Retinal pigment epithelial cell (primary cell): ENCODE data around the gene SEPHS1.

Source experiments
- DNase-seq: peaks from one replicate; pipeline ENCODE4 v3.0.0-alpha.2; 2010; ENCODE audit warnings: low read depth
- H3K4me3 ChIP-seq: 2 replicates; pipeline ENCODE4 v1.5.1; 2011; ENCODE audit warnings: mild to moderate bottlenecking, low read length, control low read depth, moderate library complexity
- TF ChIP-seq, protein P1 (sequence below): conservative IDR thresholded peaks from 2 replicates; pipeline ENCODE4 v1.5.1; 2011; ENCODE audit warnings: low read depth, low read length, control low read depth, inconsistent platforms

SEPHS1 gene

DNA sequence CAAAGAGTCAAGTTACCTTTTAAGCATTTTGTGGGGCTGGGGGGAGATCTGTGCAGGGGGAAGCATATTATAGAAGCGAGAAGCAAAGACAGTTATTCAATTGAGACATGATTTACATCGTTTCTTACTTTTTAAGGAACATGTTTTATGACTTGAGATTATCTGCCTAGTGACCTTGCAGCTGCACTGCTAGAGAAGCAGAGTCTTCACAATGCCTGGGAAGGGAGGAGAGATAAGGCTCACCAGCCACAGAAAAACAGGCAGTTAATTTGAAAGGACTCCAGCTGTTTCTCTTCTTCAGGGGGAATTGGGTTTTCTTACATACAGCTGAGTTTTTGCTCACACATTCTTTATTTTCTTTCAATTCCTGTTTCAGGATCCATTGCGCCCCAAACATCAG, 79.3 kb downstream of the SEPHS1 start:
- no peak for DNase-seq
- TF ChIP-seq, protein P1, sequence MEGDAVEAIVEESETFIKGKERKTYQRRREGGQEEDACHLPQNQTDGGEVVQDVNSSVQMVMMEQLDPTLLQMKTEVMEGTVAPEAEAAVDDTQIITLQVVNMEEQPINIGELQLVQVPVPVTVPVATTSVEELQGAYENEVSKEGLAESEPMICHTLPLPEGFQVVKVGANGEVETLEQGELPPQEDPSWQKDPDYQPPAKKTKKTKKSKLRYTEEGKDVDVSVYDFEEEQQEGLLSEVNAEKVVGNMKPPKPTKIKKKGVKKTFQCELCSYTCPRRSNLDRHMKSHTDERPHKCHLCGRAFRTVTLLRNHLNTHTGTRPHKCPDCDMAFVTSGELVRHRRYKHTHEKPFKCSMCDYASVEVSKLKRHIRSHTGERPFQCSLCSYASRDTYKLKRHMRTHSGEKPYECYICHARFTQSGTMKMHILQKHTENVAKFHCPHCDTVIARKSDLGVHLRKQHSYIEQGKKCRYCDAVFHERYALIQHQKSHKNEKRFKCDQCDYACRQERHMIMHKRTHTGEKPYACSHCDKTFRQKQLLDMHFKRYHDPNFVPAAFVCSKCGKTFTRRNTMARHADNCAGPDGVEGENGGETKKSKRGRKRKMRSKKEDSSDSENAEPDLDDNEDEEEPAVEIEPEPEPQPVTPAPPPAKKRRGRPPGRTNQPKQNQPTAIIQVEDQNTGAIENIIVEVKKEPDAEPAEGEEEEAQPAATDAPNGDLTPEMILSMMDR = no peak
- no peak overlapping the region for H3K4me3 ChIP-seq

DNA sequence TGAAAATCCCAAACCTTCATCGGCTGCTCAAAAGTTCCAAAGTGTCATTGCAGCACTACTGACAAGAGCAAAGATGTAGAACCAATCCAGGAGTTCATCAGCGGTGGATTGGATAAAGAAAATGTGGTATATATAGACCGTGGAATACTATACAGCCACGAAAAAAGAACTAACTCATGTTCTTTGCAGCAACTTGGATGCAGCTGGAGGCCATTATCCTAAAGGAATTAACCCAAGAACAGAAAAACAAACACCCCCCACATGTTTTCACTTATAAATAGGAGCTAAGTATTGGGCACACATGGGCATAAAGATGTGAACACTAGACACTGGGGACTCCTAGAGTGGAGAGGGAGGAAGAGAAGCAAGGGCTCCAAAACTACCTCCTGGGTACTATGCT, 79.8 kb downstream of the SEPHS1 start:
- DNase-seq = no peak
- no peak overlapping the region for H3K4me3 ChIP-seq
- TF ChIP-seq, protein P1 = no peak
